CD1c-positive myeloid dendritic cell (primary cell): ENCODE measurements around the gene NPB.

Experiments
- DNase-seq: peaks from one replicate; pipeline ENCODE4 v3.0.0-alpha.2; 2016; ENCODE audit errors: extremely low spot score

The NPB gene

GRCh38 chr17:81898885-81899284 lies 3.2 kb upstream of the NPB start:
- no peak for DNase-seq

- DNase-seq: no peak
These were observed 2.4 kb upstream of the NPB start for GRCh38 chr17:81899514-81900166.

- DNase-seq: no peak
These were observed 1.7 kb upstream of the NPB start for GRCh38 chr17:81900181-81900820.

GRCh38 chr17:81901167-81902022 lies 643 bp upstream of the NPB start:
- no peak for DNase-seq

GRCh38 chr17:81902653-81903414 lies 796 bp downstream of the NPB start:
- no peak for DNase-seq

- DNase-seq: no peak
These were observed 1.4 kb downstream of the NPB start for GRCh38 chr17:81903415-81903831.

GRCh38 chr17:81903896-81904599 lies 2.0 kb downstream of the NPB start:
- no peak for DNase-seq

- no peak for DNase-seq
These were observed 2.8 kb downstream of the NPB start for GRCh38 chr17:81904600-81905423.

- DNase-seq: no peak
These were observed 3.4 kb downstream of the NPB start for GRCh38 chr17:81905424-81905875.

GRCh38 chr17:81905993-81906392 lies 4.0 kb downstream of the NPB start:
- no peak for DNase-seq

- DNase-seq: no peak
These were observed 4.6 kb downstream of the NPB start for GRCh38 chr17:81906476-81907218.

GRCh38 chr17:81907219-81908145 lies 5.4 kb downstream of the NPB start:
- no peak for DNase-seq

- no peak for DNase-seq
These were observed 6.8 kb downstream of the NPB start for GRCh38 chr17:81908793-81909192.

- no peak for DNase-seq
These were observed 7.2 kb downstream of the NPB start for GRCh38 chr17:81909231-81909630.

- no peak for DNase-seq
These were observed 8.2 kb downstream of the NPB start for GRCh38 chr17:81909966-81910839.

GRCh38 chr17:81910840-81911276 lies 8.8 kb downstream of the NPB start:
- no peak for DNase-seq

GRCh38 chr17:81911277-81911961 lies 9.4 kb downstream of the NPB start, which contains the start of gene PCYT2:
TSS of gene PCYT2 (minus strand) at chr17:81911399. CDS start at chr17:81911355, 44 bp downstream.
- peak; percentile 93 for DNase-seq
